Testis (tissue), 2 donors: ENCODE measurements around the gene FAU.

Source experiments
- POLR2A ChIP-seq: fragments of 450-650 bp; IDR thresholded peaks from one replicate; pipeline ENCODE4 v1.6.1; 2017; ENCODE audit warnings: antibody characterized with exemption, mild to moderate bottlenecking, moderate library complexity
- TF ChIP-seq, protein P1 (sequence below), 3 experiments: fragments of 450-650 bp in 2 of 3; fragments of 200-600 bp in 1 of 3; sonication (generic) in 1 of 3; IDR thresholded peaks; one replicate each; pipeline ENCODE4 v1.5.1; 2016 to 2019; ENCODE audit warnings: antibody characterized with exemption in 3 of 3, mild to moderate bottlenecking in 2 of 3, moderate library complexity in 1 of 3

DNA sequence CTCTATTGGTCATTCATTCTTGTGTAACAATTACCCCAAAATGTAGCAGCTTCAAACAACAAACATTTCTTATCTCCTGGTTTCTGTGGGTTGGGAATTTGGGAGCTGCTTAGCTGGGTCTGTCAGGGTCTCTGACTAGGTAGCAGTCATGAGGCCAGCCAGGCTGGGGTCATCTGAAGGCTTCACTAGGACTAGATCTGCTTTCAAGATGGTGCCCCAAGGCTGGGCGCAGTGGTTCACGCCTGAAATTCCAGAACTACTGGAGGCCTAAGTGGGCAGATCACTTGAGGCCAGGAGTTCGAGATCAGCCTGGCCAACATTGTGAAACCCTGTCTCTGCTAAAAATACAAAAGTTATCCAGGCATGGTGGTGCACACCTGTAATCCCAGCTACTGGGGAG is 35.0 kb upstream of the FAU start:
- TF ChIP-seq, protein P1, sequence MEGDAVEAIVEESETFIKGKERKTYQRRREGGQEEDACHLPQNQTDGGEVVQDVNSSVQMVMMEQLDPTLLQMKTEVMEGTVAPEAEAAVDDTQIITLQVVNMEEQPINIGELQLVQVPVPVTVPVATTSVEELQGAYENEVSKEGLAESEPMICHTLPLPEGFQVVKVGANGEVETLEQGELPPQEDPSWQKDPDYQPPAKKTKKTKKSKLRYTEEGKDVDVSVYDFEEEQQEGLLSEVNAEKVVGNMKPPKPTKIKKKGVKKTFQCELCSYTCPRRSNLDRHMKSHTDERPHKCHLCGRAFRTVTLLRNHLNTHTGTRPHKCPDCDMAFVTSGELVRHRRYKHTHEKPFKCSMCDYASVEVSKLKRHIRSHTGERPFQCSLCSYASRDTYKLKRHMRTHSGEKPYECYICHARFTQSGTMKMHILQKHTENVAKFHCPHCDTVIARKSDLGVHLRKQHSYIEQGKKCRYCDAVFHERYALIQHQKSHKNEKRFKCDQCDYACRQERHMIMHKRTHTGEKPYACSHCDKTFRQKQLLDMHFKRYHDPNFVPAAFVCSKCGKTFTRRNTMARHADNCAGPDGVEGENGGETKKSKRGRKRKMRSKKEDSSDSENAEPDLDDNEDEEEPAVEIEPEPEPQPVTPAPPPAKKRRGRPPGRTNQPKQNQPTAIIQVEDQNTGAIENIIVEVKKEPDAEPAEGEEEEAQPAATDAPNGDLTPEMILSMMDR (IDR thresholded peaks at IDR 0.05) = no peak
- TF ChIP-seq POLR2A = no peak
